H1 (cell line): ENCODE measurements around the gene MBP. TPM values are rescaled to one million over a fixed set of nuclear protein-coding genes. Genes with fewer than 3 reads are reported as not detected.

ENCODE experiments used
- CTCF ChIA-PET: fragments of 300-600 bp; sonication (Branson Sonifier 250); formaldehyde crosslinking; loops from one replicate; lab custom pipeline; 2021; ENCODE audit not compliant: partially characterized antibody; lab: Charles Lee
- POLR2A ChIA-PET: fragments of 300-600 bp; sonication (Branson Sonifier 250); formaldehyde crosslinking; loops from one replicate; lab custom pipeline; 2021; ENCODE audit warnings: inconsistent platforms; ENCODE audit not compliant: partially characterized antibody; lab: Charles Lee
- DNase-seq, 2 experiments: peaks; one replicate each; pipeline versions ENCODE4 v3.0.0 to v3.0.0-alpha.2; 2010 to 2022; ENCODE audit warnings: low spot score in 2 of 2, low read depth in 1 of 2, mixed read lengths in 1 of 2
- FAIRE-seq: peaks from 2 replicates; lab custom pipeline; 2011; peaks lifted over from hg19 to GRCh38; lab: Jason Lieb, UNC
- H2AFZ ChIP-seq: 2 replicates; pipeline ENCODE4 v1.8.1; 2012; ENCODE audit warnings: low read length, inconsistent platforms
- H2AK5ac ChIP-seq: 2 replicates; pipeline ENCODE4 v1.6.1; 2013; ENCODE audit warnings: low read depth, low read length
- H2BK120ac ChIP-seq: replicated peaks from 2 replicates; pipeline ENCODE3; 2013; ENCODE audit warnings: low read depth, low read length, inconsistent platforms
- H2BK12ac ChIP-seq: 2 replicates; pipeline ENCODE4 v1.6.1; 2013; ENCODE audit warnings: low read depth, low read length
- H2BK15ac ChIP-seq: 2 replicates; pipeline ENCODE4 v1.6.1; 2013; ENCODE audit warnings: low read length
- H2BK20ac ChIP-seq: 2 replicates; pipeline ENCODE4 v1.6.1; 2013; ENCODE audit warnings: low read length
- H2BK5ac ChIP-seq: 2 replicates; pipeline ENCODE4 v1.6.1; 2013; ENCODE audit warnings: low read depth, low read length
- H3K14ac ChIP-seq: 2 replicates; pipeline ENCODE4 v1.6.1; 2013; ENCODE audit warnings: inconsistent platforms; ENCODE audit not compliant: insufficient read length
- H3K18ac ChIP-seq: 2 replicates; pipeline ENCODE4 v1.6.1; 2013; ENCODE audit warnings: low read length; ENCODE audit errors: extremely low read depth
- H3K23ac ChIP-seq: 2 replicates; pipeline ENCODE4 v1.6.1; 2013; ENCODE audit warnings: inconsistent platforms; ENCODE audit not compliant: insufficient read length
- H3K23me2 ChIP-seq: 2 replicates; pipeline ENCODE4 v1.6.1; 2013; ENCODE audit warnings: low read depth, low read length
- H3K27ac ChIP-seq: 2 replicates; pipeline ENCODE4 v1.6.1; 2011; ENCODE audit warnings: low read depth, low read length, inconsistent platforms
- H3K27me3 ChIP-seq, 4 experiments: replicated peaks in 1 of 4; 1 replicate in 1 of 4; 2 replicates in 3 of 4; pipeline versions ENCODE4 v1.6.1 to v1.8.1; 2011 to 2013; ENCODE audit warnings: low read length in 3 of 4, mild to moderate bottlenecking in 3 of 4, inconsistent platforms in 2 of 4, mixed read lengths in 2 of 4, moderate library complexity in 1 of 4; ENCODE audit not compliant: control insufficient read depth in 3 of 4, insufficient read depth in 3 of 4; ENCODE audit errors: extremely low read depth in 1 of 4
- H3K36me3 ChIP-seq, 4 experiments: 2 replicates each; pipeline versions ENCODE4 v1.6.1 to v1.8.1; 2011 to 2013; ENCODE audit warnings: mild to moderate bottlenecking in 4 of 4, low read length in 3 of 4, moderate library complexity in 2 of 4, control low read depth in 1 of 4, inconsistent platforms in 1 of 4; ENCODE audit not compliant: insufficient read depth in 4 of 4, control insufficient read depth in 2 of 4
- H3K4ac ChIP-seq: replicated peaks from 2 replicates; pipeline ENCODE3; 2013; ENCODE audit warnings: low read length, low read depth, mixed read lengths, inconsistent platforms; ENCODE audit not compliant: insufficient read length
- H3K4me1 ChIP-seq, 4 experiments: replicated peaks in 1 of 4; 1 replicate in 1 of 4; 2 replicates in 3 of 4; pipeline versions ENCODE4 v1.6.1 to v1.8.1; 2011 to 2013; ENCODE audit warnings: low read length in 3 of 4, inconsistent platforms in 2 of 4, mixed read lengths in 1 of 4; ENCODE audit not compliant: insufficient read depth in 4 of 4, control insufficient read depth in 3 of 4
- H3K4me2 ChIP-seq, 2 experiments: 2 replicates each; pipeline versions ENCODE4 v1.6.1 to v1.8.1; 2011 to 2013; ENCODE audit warnings: low read depth in 2 of 2, low read length in 2 of 2, control low read depth in 1 of 2, inconsistent platforms in 1 of 2, mild to moderate bottlenecking in 1 of 2; ENCODE audit not compliant: insufficient read depth in 1 of 2
- H3K4me3 ChIP-seq, 4 experiments: fragments of 200-600, 300-600 bp in 1 of 4; sonication (generic), shearing (Covaris generic), sonication (Bioruptor Twin) in 1 of 4; 2 replicates each; pipeline versions ENCODE4 v1.5.1 to v1.8.1; 2011 to 2016; ENCODE audit warnings: low read length in 4 of 4, low read depth in 3 of 4, control low read depth in 2 of 4, inconsistent platforms in 2 of 4, mild to moderate bottlenecking in 2 of 4, mixed read lengths in 1 of 4, moderate library complexity in 1 of 4; ENCODE audit not compliant: insufficient read depth in 2 of 4; ENCODE audit errors: extremely low read depth in 1 of 4
- H3K56ac ChIP-seq: replicated peaks from 2 replicates; pipeline ENCODE3; 2013; ENCODE audit warnings: low read depth, mild to moderate bottlenecking, mixed read lengths, low read length, inconsistent platforms; ENCODE audit not compliant: insufficient read length
- H3K79me1 ChIP-seq: 2 replicates; pipeline ENCODE4 v1.6.1; 2013; ENCODE audit warnings: low read depth, low read length, control low read depth
- H3K79me2 ChIP-seq, 2 experiments: 2 replicates each; pipeline versions ENCODE4 v1.6.1 to v1.8.1; 2012 to 2013; ENCODE audit warnings: low read length in 2 of 2, mild to moderate bottlenecking in 2 of 2, inconsistent platforms in 1 of 2; ENCODE audit not compliant: insufficient read depth in 2 of 2, control insufficient read depth in 1 of 2
- H3K9ac ChIP-seq, 4 experiments: replicated peaks in 1 of 4; 1 replicate in 1 of 4; 2 replicates in 3 of 4; pipeline versions ENCODE4 v1.6.1 to v1.8.1; 2011 to 2013; ENCODE audit warnings: low read depth in 3 of 4, low read length in 3 of 4, control low read depth in 2 of 4, mild to moderate bottlenecking in 2 of 4, moderate library complexity in 2 of 4, inconsistent platforms in 1 of 4; ENCODE audit errors: extremely low read depth in 1 of 4
- H3K9me3 ChIP-seq, 2 experiments: 2 replicates each; pipeline versions ENCODE4 v1.6.1 to v1.8.1; 2012 to 2013; ENCODE audit warnings: mild to moderate bottlenecking in 2 of 2, moderate library complexity in 2 of 2, control low read depth in 1 of 2, inconsistent platforms in 1 of 2, low read depth in 1 of 2, low read length in 1 of 2, mixed read lengths in 1 of 2; ENCODE audit not compliant: insufficient read depth in 2 of 2
- H4K20me1 ChIP-seq, 2 experiments: replicated peaks in 1 of 2; 2 replicates each; pipeline versions ENCODE3 to v1.8.1; 2011 to 2013; ENCODE audit warnings: inconsistent platforms in 2 of 2, low read length in 2 of 2, mild to moderate bottlenecking in 1 of 2; ENCODE audit not compliant: insufficient read depth in 2 of 2, control insufficient read depth in 1 of 2
- H4K5ac ChIP-seq: 2 replicates; pipeline ENCODE4 v1.6.1; 2013; ENCODE audit warnings: low read length, low read depth, mixed read lengths, inconsistent platforms; ENCODE audit not compliant: insufficient read length
- H4K8ac ChIP-seq: 2 replicates; pipeline ENCODE4 v1.8.0; 2013; ENCODE audit warnings: mild to moderate bottlenecking, moderate library complexity, low read length, inconsistent platforms; ENCODE audit not compliant: insufficient read depth; ENCODE audit errors: extremely low read depth
- H4K91ac ChIP-seq: replicated peaks from 2 replicates; pipeline ENCODE3; 2013; ENCODE audit warnings: low read length, mixed read lengths, inconsistent platforms; ENCODE audit not compliant: insufficient read length
- BRCA1 ChIP-seq: IDR thresholded peaks from 2 replicates; pipeline ENCODE4 v1.6.1; 2012; ENCODE audit warnings: low read depth, low read length, improper control_type of control experiment
- CEBPB ChIP-seq: IDR thresholded peaks from 2 replicates; pipeline ENCODE4 v1.6.1; 2012; ENCODE audit warnings: low read depth, low read length
- RAD21 ChIP-seq, 2 experiments: IDR thresholded peaks in 1 of 2; conservative IDR thresholded peaks in 1 of 2; 2 replicates each; pipeline ENCODE4 v1.6.1; 2011; ENCODE audit warnings: low read depth in 2 of 2, low read length in 2 of 2, improper control_type of control experiment in 1 of 2, inconsistent platforms in 1 of 2, mild to moderate bottlenecking in 1 of 2, moderate library complexity in 1 of 2
- WGBS, 2 experiments: shearing (Covaris generic) in 1 of 2; methylation state at CpG; one replicate each; pipeline versions ENCODE4 v1.1.6 to v1.1.7; 2013 to 2015; ENCODE audit warnings: low lambda C conversion rate in 2 of 2, mixed read lengths in 2 of 2, inconsistent platforms in 1 of 2, low coverage in 1 of 2, missing lambda C conversion rate in 1 of 2; ENCODE audit not compliant: insufficient replicate concordance in 2 of 2, insufficient coverage in 1 of 2, insufficient read length in 1 of 2; ENCODE audit errors: extremely low coverage in 1 of 2, missing lambda C conversion rate in 1 of 2; 5-methylcytosine and 5-hydroxymethylcytosine counted together
- polyA plus RNA-seq, 7 experiments: library from polyadenylated mRNA; depleted of rRNA in 3 of 7; stranded (reverse) in 5 of 7; unstranded in 2 of 7; fragments of >200 nt in 5 of 7; fragments of 200-250 nt in 2 of 7; gene quantifications; 1 replicate in 5 of 7; 2 replicates in 1 of 7; 4 replicates in 1 of 7; pipeline versions ENCODE4 v1.2.1 to v1.2.3, GENCODE V29; 2011 to 2013; ENCODE audit warnings: missing spikeins in 2 of 7, mixed read lengths in 2 of 7
- total RNA-seq: library from RNA; stranded (reverse); fragmentation: NEBNext Ultra II Directional; extraction: Animal tissue kit (Norgen Biotek cat#: 25700); gene quantifications from 2 replicates; pipeline ENCODE4 v1.2.1, GENCODE V29; 2021
- TF ChIP-seq, protein P1 (sequence below): IDR thresholded peaks from 2 replicates; pipeline ENCODE4 v1.6.1; 2012; ENCODE audit warnings: low read length, inconsistent platforms
- TF ChIP-seq, protein P2 (sequence below): IDR thresholded peaks from 2 replicates; pipeline ENCODE4 v1.6.1; 2012; ENCODE audit warnings: inconsistent platforms

MBP gene
- total and polyA plus RNA-seq, 2 of the 8 experiments (the other 6 are each of a cell fraction or from before 2014, with no cell fraction given), result 7.7 to 19.2 TPM

DNA sequence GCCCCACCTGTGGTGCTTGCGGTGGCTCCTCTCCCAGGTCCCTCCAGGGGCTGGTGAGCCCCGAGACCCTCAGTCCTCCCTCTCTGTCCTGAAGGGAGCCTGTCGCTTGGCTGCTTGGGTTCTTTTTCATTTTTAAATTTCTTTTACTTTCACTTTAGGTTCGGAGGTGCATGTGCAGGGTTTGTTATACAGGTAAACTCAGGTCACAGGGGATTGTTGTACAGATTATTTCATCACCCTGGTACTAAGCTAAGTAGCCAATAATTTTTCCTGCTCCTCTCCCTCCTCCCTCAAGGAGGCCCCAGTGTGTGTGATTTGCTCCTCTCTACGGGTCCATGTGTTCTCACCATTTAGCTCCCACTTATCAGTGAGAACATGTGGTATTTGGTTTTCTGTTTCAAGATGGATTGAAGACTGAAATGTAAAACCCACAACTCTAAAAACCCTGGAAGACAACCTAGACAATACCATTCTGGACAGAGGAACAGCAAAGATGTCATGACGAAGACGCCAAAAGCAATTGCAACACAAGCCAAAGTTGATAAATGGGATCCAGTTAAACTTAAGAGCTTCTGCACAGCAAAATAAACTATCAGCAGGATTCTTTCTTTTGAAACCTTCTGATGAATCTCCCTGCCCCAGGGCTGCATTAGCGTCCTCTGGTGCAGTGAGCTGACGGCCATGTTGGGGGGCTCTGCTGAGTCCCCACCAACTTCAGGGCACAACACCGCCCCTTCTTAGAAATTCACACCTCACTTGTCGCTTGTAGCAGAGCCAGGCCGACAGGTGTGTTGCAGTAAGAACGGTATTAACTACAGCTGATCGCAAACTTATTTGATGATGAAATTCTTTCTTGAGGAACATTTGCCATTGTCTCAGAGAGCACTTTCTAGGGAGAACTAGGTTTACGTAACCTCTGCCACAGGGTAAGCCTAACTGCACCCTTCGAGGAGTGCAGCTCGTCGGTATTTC lies 174.9 kb downstream of the MBP start:
- H3K27me3 ChIP-seq, result no peaks in the 10 kb centered on the region
- H3K4ac ChIP-seq, result no peak overlapping the region
- 0 out of 7 replicates have a peak, but pooled peaks cover 0 to 2% (median 0%) of the 10 kb centered on the region in 4 experiments for H3K4me1 ChIP-seq
- DNase-seq (no peak), FAIRE-seq (no peak)
- no peak overlapping the region for H4K8ac ChIP-seq
- no peak overlapping the region for H3K27ac ChIP-seq
- CTCF ChIA-PET, result interaction anchor here (0.8 to 12.3 kb wide), 11 partner anchors 9 to 441 kb away, joined by 3 to 188 read pairs (median 4); no protein-coding TSS in a partner anchor
- no peaks in the 10 kb centered on the region for H3K23me2 ChIP-seq
- H2AK5ac ChIP-seq, result no peak overlapping the region
- H2BK120ac ChIP-seq, result no peak overlapping the region
- H3K56ac ChIP-seq, result no peak overlapping the region
- no peak overlapping the region for H3K4me2 ChIP-seq
- TF ChIP-seq, protein P1, sequence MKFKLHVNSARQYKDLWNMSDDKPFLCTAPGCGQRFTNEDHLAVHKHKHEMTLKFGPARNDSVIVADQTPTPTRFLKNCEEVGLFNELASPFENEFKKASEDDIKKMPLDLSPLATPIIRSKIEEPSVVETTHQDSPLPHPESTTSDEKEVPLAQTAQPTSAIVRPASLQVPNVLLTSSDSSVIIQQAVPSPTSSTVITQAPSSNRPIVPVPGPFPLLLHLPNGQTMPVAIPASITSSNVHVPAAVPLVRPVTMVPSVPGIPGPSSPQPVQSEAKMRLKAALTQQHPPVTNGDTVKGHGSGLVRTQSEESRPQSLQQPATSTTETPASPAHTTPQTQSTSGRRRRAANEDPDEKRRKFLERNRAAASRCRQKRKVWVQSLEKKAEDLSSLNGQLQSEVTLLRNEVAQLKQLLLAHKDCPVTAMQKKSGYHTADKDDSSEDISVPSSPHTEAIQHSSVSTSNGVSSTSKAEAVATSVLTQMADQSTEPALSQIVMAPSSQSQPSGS, result no peak
- TF ChIP-seq RAD21 (IDR thresholded peaks at IDR 0.05 in 1 of 2, conservative IDR thresholded peaks at IDR 0.05 in 1 of 2; ENCODE audit: low read depth in 2 of 2, low read length in 2 of 2) (peak in 1 of 2 experiments; percentile 8; a peak in 1 of 4 replicates), CEBPB (no peak), BRCA1 (no peak)
- TF ChIP-seq, protein P2, sequence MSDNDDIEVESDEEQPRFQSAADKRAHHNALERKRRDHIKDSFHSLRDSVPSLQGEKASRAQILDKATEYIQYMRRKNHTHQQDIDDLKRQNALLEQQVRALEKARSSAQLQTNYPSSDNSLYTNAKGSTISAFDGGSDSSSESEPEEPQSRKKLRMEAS, result no peak
- H2BK5ac ChIP-seq, result no peak overlapping the region
- no peak overlapping the region for H3K18ac ChIP-seq
- peaks cover 0 to 8% (median 3%) of the 10 kb centered on the region in 4 experiments; a peak in 4 of 8 replicates for H3K36me3 ChIP-seq
- H3K79me1 ChIP-seq, result no peaks in the 10 kb centered on the region
- no peaks in the 10 kb centered on the region for H3K9me3 ChIP-seq
- no peak overlapping the region for H3K14ac ChIP-seq
- H3K79me2 ChIP-seq, result no peaks in the 10 kb centered on the region
- peaks cover 3 to 4% of the 10 kb centered on the region in 2 experiments for H4K20me1 ChIP-seq
- H2AFZ ChIP-seq, result no peak overlapping the region
- no peak overlapping the region for H4K5ac ChIP-seq
- peak overlapping the region in 1 of 4 experiments; percentile 36; a peak in 1 of 7 replicates for H3K9ac ChIP-seq
- WGBS, 2 experiments, result 94% methylated on average over 18 of the region's 18 CpGs; no CpG with 5 or more reads in 1 of the 2 experiments
- H2BK20ac ChIP-seq, result no peak overlapping the region
- no peak overlapping the region for H2BK15ac ChIP-seq
- POLR2A ChIA-PET, result interaction anchor here (2.9 kb wide), 1 partner anchor 11 kb away, joined by 11 read pairs; no protein-coding TSS in a partner anchor
- H3K4me3 ChIP-seq, result no peak overlapping the region
- no peak overlapping the region for H2BK12ac ChIP-seq
- no peak overlapping the region for H3K23ac ChIP-seq
- no peak overlapping the region for H4K91ac ChIP-seq
